ENCODE data around the gene TBP. TPM values are rescaled to one million over a fixed set of nuclear protein-coding genes. Genes with fewer than 3 reads are reported as not detected.

TBP gene
- total and polyA plus RNA-seq, 2 of the 13 experiments (the other 11 are each of a cell fraction or from before 2014, with no cell fraction given), result 21.7 to 28.1 TPM

- TF ChIP-seq GMEB1 (CRISPR knock-in tag; IDR thresholded peaks at IDR 0.05; ENCODE audit: borderline replicate concordance) (peak; percentile 78), TIGD3 (CRISPR knock-in tag; IDR thresholded peaks at IDR 0.05; ENCODE audit: borderline replicate concordance) (peak; percentile 81; the same call in 1 of the 2 replicates), ZNF280B (CRISPR knock-in tag; IDR thresholded peaks at IDR 0.05; ENCODE audit: borderline replicate concordance) (peak; percentile 91), ZNF10 (CRISPR knock-in tag; IDR thresholded peaks at IDR 0.05; ENCODE audit: borderline replicate concordance, low read depth) (no peak), ZC3H4 (CRISPR knock-in tag; IDR thresholded peaks at IDR 0.05; ENCODE audit: borderline replicate concordance) (peak; percentile 52; the same call in 1 of the 2 replicates), SNAPC4 (CRISPR knock-in tag; IDR thresholded peaks at IDR 0.05) (peak; percentile 85), RXRB (CRISPR knock-in tag; IDR thresholded peaks at IDR 0.05; ENCODE audit: borderline replicate concordance) (peak; percentile 66), PRMT3 (CRISPR knock-in tag; IDR thresholded peaks at IDR 0.05; ENCODE audit: borderline replicate concordance, low read depth) (no peak), HHEX (CRISPR knock-in tag; IDR thresholded peaks at IDR 0.05) (no peak), SAFB2 (CRISPR knock-in tag; IDR thresholded peaks at IDR 0.05; ENCODE audit: borderline replicate concordance, low read depth) (peak; percentile 84; the same call in 1 of the 2 replicates), FOXK1 (CRISPR knock-in tag; IDR thresholded peaks at IDR 0.05; ENCODE audit: borderline replicate concordance, low read depth) (peak; percentile 89; the same call in 1 of the 2 replicates), GABPB1 (CRISPR knock-in tag; IDR thresholded peaks at IDR 0.05) (peak; percentile 99), TEAD2 (CRISPR knock-in tag; IDR thresholded peaks at IDR 0.05) (no peak), KAT7 (CRISPR knock-in tag; IDR thresholded peaks at IDR 0.05; ENCODE audit: borderline replicate concordance) (peak; percentile 83; the same call in 1 of the 2 replicates), NFRKB (IDR thresholded peaks at IDR 0.05) (peak; percentile 63), SRSF1 (optimal IDR thresholded peaks at IDR 0.05; ENCODE audit: low read depth, low read length) (peak; percentile 86), ZNF296 (CRISPR knock-in tag; conservative IDR thresholded peaks at IDR 0.05) (no peak; the same call in 1 of the 2 replicates), CEBPG (CRISPR knock-in tag; IDR thresholded peaks at IDR 0.05) (peak; percentile 86), ZNF383 (CRISPR knock-in tag; IDR thresholded peaks at IDR 0.05; ENCODE audit: borderline replicate concordance) (no peak), ZNF629 (CRISPR knock-in tag; conservative IDR thresholded peaks at IDR 0.05) (no peak; the same call in 1 of the 2 replicates)
Observed at GRCh38 chr6:170552765-170553533, 1.2 kb upstream of the TBP start, which contains the start of gene PSMB1 (continued).

All from HepG2 (cell line).